Activated gamma-delta T cell (primary cell): ENCODE data around the gene HLA-DOB.

ENCODE experiments used
- DNase-seq: peaks from one replicate; lab custom pipeline; 2025; lab: John Stamatoyannopoulos, UW
- total RNA-seq, 2 donors: gene quantifications; one replicate each; lab custom pipeline; 2026; lab: John Stamatoyannopoulos, UW

The HLA-DOB gene
- total RNA-seq = 3.4 to 4.8 reads per million in 2 donors

GRCh38 chr6:32816746-32817204, at the start of gene HLA-DOB:
Gene HLA-DOB (minus strand): TSS chr6:32817002. CDS start chr6:32816951, 51 bp downstream.
- DNase-seq = no peak

DNA sequence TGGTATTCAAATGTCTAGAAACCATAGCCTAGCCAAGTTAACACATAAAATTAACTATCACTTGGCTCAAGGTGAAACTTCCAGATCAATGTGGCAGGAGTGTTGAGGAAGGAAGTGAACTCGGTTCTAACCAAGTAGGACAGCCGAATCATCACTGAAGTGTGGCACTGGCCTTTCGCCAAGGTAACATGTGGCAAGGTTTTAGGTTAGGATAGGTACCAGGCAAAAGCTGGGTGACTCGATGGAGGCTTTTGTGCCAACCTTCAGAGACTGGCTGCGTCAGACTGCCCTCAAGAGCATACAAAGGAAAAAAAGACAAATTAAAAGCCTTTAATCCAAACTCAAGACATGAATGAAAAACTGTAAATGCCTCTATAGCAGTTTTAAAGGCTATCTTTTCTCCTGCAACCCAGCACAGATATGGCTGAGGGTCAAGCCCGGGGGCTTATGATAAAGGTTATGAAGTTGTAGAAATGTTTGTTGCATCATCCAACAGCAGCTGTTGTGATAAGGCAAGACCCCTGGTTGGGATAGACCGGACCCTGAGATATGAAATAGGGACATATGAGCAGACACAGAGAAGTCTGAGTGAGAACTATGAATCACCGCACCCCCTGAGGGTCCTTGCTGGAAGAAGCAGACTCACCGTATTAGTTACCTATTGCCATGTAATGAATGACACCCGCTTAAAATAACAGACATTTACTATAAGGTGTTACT, 49.1 kb upstream of the HLA-DOB start:
- DNase-seq = no peak

DNA sequence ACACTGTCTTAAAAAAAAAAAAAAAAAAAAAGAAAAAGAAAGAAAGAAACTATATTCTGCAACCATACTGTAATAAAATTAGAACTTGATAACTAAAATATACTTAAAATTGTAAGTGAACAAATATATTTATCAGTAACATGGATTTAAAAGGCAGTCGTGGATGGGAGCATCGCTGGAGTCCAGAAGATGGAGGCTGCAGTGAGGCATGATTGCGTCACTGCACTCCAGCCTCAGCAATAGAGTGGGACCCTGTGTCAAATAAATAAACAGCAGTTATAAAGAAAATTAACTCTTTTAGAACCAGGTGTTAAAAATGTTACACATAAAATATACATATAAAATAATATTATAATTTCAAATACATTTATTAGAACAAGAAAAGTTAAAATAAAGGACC, 45.9 kb upstream of the HLA-DOB start:
- no peak for DNase-seq

- no peak for DNase-seq
These were observed 43.9 kb upstream of the HLA-DOB start for GRCh38 chr6:32860674-32861073.

- DNase-seq = no peak
These were observed 41.4 kb upstream of the HLA-DOB start for GRCh38 chr6:32858194-32858593.

GRCh38 chr6:32857156-32857891, 40.5 kb upstream of the HLA-DOB start:
- no peak for DNase-seq

DNA sequence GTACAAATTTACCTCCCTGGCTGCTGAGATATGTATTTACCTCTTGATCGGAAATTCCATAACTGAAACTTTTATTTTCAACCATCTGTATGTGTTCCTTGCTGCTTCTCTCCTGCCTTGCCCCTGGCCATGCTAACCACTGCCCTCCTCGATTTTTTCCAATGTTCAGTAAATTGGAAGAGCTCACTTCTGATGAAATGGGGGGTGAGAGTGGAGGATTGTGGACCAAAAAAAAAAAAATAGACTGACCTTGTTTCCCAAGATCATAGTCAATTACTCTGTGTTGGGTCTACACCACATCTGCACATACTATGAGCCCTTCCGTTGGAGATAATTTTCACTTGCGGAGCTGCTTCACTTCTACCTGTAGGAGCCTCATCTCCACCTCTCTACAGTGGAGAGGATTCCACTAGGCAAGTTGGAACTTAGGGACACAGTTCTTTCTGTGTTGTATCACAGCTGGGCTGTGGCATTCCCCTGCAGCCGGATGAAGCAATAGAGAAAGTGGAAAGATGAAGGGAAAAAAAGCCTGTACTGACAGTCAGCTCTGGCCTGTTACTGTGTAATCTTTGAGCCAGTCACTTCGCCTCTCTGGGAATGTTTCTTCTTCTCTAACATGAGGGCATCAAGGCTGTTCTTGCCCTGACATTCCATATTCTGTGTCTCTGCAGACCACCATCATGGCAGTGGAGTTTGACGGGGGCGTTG, 38.8 kb upstream of the HLA-DOB start:
- no peak for DNase-seq

- DNase-seq = no peak
These were observed 37.8 kb upstream of the HLA-DOB start for GRCh38 chr6:32854376-32855178.

- peak; percentile 84 for DNase-seq
These were observed 37.0 kb upstream of the HLA-DOB start, which contains the start of the genes PSMB9 and TAP1 for GRCh38 chr6:32853541-32854375. Gene PSMB9 (plus strand): TSS chr6:32854192. CDS start chr6:32854230, 38 bp downstream. Gene TAP1 (minus strand): TSS chr6:32853704. CDS start chr6:32853636, 68 bp downstream.

DNA sequence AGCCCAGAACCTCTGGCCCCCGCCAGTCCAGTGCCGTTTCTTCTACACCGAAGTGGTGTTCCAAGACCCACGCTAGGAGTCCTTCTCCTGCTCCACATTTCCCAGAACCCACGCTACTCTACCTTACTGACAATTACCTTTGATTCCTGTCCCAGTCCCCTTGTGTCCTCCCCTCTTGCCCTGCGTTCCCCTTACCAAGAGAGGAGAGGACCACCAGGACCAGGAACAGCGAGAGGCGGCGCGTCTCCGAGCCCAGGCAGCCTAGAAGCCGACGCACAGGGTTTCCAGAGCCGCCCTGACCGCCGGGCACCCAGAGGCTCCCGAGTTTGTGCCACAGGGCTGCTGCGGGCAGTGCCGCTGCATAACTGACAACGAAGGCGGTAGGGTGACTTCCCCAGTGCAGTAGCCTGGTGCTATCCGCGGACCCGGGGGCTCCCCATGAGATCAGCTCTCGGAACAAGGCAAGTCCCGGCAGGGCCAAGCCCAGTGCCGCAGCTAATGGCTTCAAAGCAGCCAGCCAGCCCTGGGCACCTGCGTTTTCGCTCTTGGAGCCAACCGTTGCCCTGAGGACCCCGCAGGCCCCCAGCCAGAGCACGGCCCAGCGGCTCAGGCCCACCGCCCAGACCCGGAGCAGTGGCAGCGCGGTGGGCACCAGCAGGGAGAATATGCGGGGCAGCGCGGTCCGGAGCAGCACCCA, 36.2 kb upstream of the HLA-DOB start:
- DNase-seq = peak; percentile 48

- DNase-seq = no peak
These were observed 35.4 kb upstream of the HLA-DOB start for GRCh38 chr6:32852018-32852843.

DNA sequence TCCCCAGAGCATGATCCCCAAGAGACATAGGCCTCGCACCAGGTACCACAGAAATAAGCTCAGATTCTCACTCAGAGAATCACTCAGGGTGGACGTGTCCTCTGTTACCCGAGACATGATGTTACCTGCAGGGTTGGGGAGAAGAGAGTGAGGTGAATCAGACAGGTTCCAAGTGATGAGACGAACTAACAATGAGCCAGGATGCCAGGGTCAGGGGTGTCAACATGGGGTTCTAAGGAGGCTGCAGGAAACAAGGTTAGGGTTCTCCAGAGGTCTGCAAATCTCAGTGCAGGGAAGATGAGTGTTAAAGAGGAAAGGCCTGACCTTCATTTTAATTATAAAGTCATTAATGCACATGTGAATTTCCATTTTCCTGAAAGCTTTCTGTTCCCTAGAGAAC, 34.2 kb upstream of the HLA-DOB start:
- no peak for DNase-seq

GRCh38 chr6:32849126-32849525, 32.3 kb upstream of the HLA-DOB start:
- DNase-seq = no peak

GRCh38 chr6:32847795-32848194, 31.0 kb upstream of the HLA-DOB start:
- no peak for DNase-seq

DNA sequence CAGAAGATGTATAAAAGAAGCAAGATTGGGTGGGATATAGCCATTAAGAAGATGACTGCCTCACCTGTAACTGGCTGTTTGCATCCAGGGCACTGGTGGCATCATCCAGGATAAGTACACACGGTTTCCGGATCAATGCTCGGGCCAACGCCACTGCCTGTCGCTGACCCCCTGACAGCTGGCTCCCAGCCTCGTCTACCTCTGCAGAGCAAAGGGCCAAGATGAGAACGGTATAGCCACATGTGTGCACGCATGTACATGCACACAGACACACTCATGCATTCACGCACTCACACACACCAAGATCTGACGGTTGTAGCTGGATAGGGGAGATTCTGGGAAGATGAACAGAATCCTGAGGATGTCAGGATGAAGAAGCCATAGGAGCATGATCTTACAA, 30.2 kb upstream of the HLA-DOB start:
- no peak for DNase-seq

DNA sequence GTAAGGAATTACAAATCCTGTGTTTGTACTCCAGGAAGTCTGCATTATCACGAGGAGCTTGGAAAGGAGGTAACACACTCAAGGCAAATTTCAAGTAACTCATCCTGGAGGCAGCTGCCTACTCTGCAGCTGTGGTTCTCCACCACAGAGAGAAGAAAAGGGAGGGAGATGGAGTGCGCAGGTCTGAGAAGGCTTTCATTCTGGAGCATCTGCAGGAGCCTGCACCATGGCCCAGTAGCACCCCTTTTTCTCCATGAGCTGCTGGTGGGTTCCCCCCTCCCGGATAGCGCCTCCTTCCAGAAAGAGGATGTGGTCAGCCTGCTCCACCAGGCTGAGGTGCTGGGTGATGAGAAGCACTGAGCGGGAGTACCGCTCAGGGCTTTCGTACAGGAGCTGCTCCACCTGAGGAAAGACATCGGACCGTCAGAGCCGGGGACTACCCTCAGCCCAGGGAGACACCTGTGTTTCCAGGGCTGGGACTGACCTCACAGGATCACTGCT, 28.6 kb upstream of the HLA-DOB start:
- no peak for DNase-seq

GRCh38 chr6:32844839-32845383, 28.1 kb upstream of the HLA-DOB start:
- no peak for DNase-seq

- peak; percentile 59 for DNase-seq
These were observed 27.4 kb upstream of the HLA-DOB start, which contains the start of gene PSMB8 for GRCh38 chr6:32843979-32844838. Gene PSMB8 (minus strand): TSS chr6:32844047. CDS start chr6:32843996, 51 bp downstream.
